Progenitor cell of endocrine pancreas (in vitro differentiated cells): ENCODE data around the gene FREM1. TPM values are rescaled to one million over a fixed set of nuclear protein-coding genes. Genes with fewer than 3 reads are reported as not detected.

Experiments
- DNase-seq: peaks from one replicate; pipeline ENCODE4 v3.0.0; 2021; ENCODE audit warnings: low spot score; ENCODE audit not compliant: unreplicated experiment
- H3K27ac Mint-ChIP-seq: 2 replicates; pipeline ENCODE4 v1.8.0; 2021; ENCODE audit warnings: mild to moderate bottlenecking, moderate library complexity, mixed read lengths
- H3K27me3 Mint-ChIP-seq: 2 replicates; pipeline ENCODE4 v1.8.0; 2021; ENCODE audit warnings: mixed read lengths
- H3K36me3 Mint-ChIP-seq: 2 replicates; pipeline ENCODE4 v1.8.0; 2022; ENCODE audit warnings: mixed read lengths; ENCODE audit not compliant: insufficient read depth
- H3K4me1 Mint-ChIP-seq: 2 replicates; pipeline ENCODE4 v1.8.0; 2021; ENCODE audit warnings: low read depth, mixed read lengths
- H3K4me3 Mint-ChIP-seq: 2 replicates; pipeline ENCODE4 v1.8.0; 2021; ENCODE audit warnings: low read depth, mild to moderate bottlenecking, moderate library complexity, mixed read lengths
- H3K9me3 Mint-ChIP-seq: 2 replicates; pipeline ENCODE4 v1.8.0; 2021; ENCODE audit warnings: low read depth, mixed read lengths
- total RNA-seq: library from RNA; stranded (reverse); gene quantifications from 2 replicates; pipeline ENCODE4 v1.2.1, GENCODE V29; 2021
- TF ChIP-seq, protein P1 (sequence below): fragments of 200-600 bp; sonication (generic); IDR thresholded peaks from one replicate; pipeline ENCODE4 v1.5.0; 2021; ENCODE audit warnings: antibody characterized with exemption, mild to moderate bottlenecking; ENCODE audit not compliant: unreplicated experiment

FREM1 gene
- total RNA-seq, 1 donor from 2014 or later: 11.4 TPM

DNA sequence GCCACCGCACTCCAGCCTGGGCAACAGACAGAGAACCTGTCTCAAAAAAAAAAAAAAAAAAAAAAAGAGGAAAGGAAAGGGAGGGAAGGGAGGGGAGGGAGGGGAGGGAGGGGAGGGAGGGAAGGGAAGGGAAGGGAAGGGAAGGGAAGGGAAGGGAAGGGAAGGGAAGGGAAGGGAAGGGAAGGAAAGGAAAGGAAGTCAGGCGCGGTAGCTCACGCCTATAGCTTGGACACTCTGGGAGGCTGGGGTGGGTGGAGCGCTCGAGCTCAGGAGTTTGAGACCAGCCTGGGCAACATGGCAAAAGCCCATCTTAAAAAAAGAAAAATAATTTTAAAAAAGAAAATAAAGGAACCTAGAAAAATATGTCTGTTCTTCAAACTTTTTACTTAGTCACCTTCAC is 131.7 kb downstream of the FREM1 start:
- no peaks in the 10 kb centered on the region for H3K27me3 Mint-ChIP-seq
- H3K27ac Mint-ChIP-seq: no peak overlapping the region
- no peak for DNase-seq
- no peaks in the 10 kb centered on the region for H3K36me3 Mint-ChIP-seq
- TF ChIP-seq, protein P1, sequence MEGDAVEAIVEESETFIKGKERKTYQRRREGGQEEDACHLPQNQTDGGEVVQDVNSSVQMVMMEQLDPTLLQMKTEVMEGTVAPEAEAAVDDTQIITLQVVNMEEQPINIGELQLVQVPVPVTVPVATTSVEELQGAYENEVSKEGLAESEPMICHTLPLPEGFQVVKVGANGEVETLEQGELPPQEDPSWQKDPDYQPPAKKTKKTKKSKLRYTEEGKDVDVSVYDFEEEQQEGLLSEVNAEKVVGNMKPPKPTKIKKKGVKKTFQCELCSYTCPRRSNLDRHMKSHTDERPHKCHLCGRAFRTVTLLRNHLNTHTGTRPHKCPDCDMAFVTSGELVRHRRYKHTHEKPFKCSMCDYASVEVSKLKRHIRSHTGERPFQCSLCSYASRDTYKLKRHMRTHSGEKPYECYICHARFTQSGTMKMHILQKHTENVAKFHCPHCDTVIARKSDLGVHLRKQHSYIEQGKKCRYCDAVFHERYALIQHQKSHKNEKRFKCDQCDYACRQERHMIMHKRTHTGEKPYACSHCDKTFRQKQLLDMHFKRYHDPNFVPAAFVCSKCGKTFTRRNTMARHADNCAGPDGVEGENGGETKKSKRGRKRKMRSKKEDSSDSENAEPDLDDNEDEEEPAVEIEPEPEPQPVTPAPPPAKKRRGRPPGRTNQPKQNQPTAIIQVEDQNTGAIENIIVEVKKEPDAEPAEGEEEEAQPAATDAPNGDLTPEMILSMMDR: no peak
- H3K4me3 Mint-ChIP-seq: no peak overlapping the region
- H3K9me3 Mint-ChIP-seq: no peaks in the 10 kb centered on the region
- peaks cover 7% of the 10 kb centered on the region for H3K4me1 Mint-ChIP-seq

DNA sequence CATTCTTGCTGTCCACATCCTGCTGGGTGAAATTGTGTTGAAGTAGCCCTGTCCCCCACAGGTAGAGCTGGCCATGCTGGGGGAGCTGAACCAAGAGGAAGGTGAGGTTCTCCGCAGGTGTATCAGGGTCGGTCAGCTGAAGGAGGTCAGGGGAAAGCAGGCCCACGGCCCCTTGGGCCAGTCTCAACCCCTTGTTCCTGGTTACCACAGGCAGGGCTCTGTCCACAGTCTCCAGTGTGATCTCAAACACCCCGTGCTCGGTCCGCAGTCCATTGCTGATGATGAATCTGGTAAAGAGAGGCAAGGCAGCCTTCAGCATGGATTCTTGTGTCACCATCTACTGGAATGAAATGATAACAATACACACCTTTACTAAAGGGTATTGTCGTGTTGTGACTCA is 134.3 kb downstream of the FREM1 start:
- no peak overlapping the region for H3K27ac Mint-ChIP-seq
- TF ChIP-seq, protein P1: no peak
- DNase-seq: no peak
- H3K4me3 Mint-ChIP-seq: no peak overlapping the region
- H3K9me3 Mint-ChIP-seq: no peaks in the 10 kb centered on the region
- no peaks in the 10 kb centered on the region for H3K4me1 Mint-ChIP-seq
- H3K36me3 Mint-ChIP-seq: no peaks in the 10 kb centered on the region
- H3K27me3 Mint-ChIP-seq: no peaks in the 10 kb centered on the region

DNA sequence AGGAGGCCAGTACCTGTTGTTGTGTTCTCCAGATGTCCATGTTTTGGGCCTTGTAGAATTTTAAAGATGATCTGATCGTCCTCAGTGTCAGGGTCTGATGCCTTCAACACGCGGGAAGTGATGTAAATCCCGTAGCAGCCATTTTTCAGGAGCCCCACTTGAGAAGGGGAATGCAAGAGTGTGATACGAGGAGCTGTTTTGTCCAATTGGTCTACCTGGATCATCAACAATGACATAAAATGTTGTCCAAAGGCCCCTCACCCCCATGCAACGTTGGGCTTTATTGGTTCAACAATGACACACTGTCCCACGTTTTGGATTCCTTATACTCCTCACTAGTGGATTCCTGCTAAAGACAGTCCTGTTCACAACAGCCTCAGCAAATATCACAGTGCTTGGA is 139.6 kb downstream of the FREM1 start:
- no peaks in the 10 kb centered on the region for H3K27me3 Mint-ChIP-seq
- no peak overlapping the region for H3K27ac Mint-ChIP-seq
- H3K4me3 Mint-ChIP-seq: no peak overlapping the region
- no peaks in the 10 kb centered on the region for H3K36me3 Mint-ChIP-seq
- TF ChIP-seq, protein P1: no peak
- H3K9me3 Mint-ChIP-seq: no peaks in the 10 kb centered on the region
- DNase-seq: no peak
- H3K4me1 Mint-ChIP-seq: peaks cover 4% of the 10 kb centered on the region

DNA sequence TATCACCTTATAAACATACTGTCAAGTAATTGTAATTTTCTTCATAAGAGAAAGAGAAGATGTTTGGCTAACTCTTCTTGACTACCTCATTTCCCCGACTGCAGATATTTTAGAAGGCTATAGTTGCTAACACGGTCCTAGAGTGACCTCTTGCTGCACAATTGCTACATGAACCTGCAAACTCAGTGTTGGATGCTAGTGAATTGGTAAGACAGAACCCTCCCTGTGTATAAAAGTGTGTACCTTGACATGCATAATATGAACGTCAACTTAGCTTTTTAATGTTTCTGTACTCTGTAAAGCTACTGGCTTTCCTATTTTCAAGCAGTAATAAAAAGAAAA is 141.0 kb downstream of the FREM1 start:
- Mint-ChIP-seq H3K27ac (no peak overlapping the region), H3K4me1 (peaks cover 4% of the 10 kb centered on the region), H3K9me3 (no peaks in the 10 kb centered on the region), H3K4me3 (no peak overlapping the region), H3K36me3 (no peaks in the 10 kb centered on the region), H3K27me3 (no peaks in the 10 kb centered on the region)
- DNase-seq: no peak
- TF ChIP-seq, protein P1: peak; percentile 35

DNA sequence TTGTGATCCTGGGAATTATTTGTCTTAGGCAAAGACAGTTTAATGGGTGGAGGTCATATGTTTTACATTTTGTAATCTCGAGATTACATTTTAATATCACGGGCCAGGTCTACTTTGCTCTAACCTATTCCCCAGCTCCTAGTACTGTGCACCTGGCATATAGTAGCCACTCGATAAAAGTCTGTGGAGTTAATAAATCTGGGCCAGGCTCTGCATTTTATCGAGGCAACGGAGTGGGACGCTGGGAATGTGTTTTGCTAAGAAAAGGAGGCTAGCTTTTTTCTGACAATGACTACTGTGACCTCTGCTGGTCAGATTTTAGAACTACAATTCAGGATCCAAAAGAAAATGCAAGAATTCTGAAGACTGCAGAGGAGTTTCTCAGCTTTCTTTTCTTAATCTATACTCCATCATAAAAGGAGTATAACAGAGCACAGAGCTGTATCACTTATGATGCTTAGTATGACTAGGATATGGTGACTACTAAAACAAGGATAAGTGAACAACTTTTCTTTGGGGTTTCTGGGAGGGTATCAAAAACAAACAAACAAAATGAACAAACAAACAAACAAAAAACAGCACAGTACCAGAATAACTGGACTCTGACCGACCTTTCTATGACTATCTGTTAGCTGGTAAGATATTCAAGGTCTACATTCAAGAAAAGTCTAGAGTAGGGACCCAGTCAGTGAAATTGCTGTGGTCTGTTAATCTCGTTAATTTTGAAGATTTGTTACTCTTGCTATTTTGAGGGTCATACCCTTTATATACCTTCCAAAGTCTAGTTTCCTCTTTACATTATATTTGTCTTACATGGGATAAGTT is 141.6 kb downstream of the FREM1 start:
- Mint-ChIP-seq H3K4me1 (peaks cover 4% of the 10 kb centered on the region), H3K4me3 (no peak overlapping the region), H3K36me3 (no peaks in the 10 kb centered on the region), H3K27me3 (no peaks in the 10 kb centered on the region), H3K9me3 (no peaks in the 10 kb centered on the region), H3K27ac (no peak overlapping the region)
- TF ChIP-seq, protein P1: peak; percentile 81
- DNase-seq: peak; percentile 10
